HEK293T (cell line): ENCODE data around the gene PRMT1.

Source experiments
- ARNT ChIP-seq: fragments of 450-650 bp; IDR thresholded peaks from 2 replicates; pipeline ENCODE4 v1.6.1; 2017; ENCODE audit warnings: mild to moderate bottlenecking
- CTBP1 ChIP-seq: fragments of 450-650 bp; IDR thresholded peaks from 2 replicates; pipeline ENCODE4 v1.6.1; 2016; ENCODE audit warnings: borderline replicate concordance
- FOXK2 ChIP-seq: fragments of 450-650 bp; IDR thresholded peaks from 2 replicates; pipeline ENCODE4 v1.6.1; 2016; ENCODE audit warnings: mild to moderate bottlenecking
- FOXM1 ChIP-seq: fragments of 450-650 bp; IDR thresholded peaks from 2 replicates; pipeline ENCODE4 v1.6.1; 2017; ENCODE audit warnings: mild to moderate bottlenecking, borderline replicate concordance
- NFRKB ChIP-seq: fragments of 450-650 bp; IDR thresholded peaks from 2 replicates; pipeline ENCODE4 v1.6.1; 2016; ENCODE audit warnings: mild to moderate bottlenecking, moderate library complexity
- SP1 ChIP-seq: fragments of 450-650 bp; IDR thresholded peaks from 2 replicates; pipeline ENCODE4 v1.6.1; 2017
- TARDBP ChIP-seq: fragments of 450-650 bp; IDR thresholded peaks from 2 replicates; pipeline ENCODE4 v1.6.1; 2016

DNA sequence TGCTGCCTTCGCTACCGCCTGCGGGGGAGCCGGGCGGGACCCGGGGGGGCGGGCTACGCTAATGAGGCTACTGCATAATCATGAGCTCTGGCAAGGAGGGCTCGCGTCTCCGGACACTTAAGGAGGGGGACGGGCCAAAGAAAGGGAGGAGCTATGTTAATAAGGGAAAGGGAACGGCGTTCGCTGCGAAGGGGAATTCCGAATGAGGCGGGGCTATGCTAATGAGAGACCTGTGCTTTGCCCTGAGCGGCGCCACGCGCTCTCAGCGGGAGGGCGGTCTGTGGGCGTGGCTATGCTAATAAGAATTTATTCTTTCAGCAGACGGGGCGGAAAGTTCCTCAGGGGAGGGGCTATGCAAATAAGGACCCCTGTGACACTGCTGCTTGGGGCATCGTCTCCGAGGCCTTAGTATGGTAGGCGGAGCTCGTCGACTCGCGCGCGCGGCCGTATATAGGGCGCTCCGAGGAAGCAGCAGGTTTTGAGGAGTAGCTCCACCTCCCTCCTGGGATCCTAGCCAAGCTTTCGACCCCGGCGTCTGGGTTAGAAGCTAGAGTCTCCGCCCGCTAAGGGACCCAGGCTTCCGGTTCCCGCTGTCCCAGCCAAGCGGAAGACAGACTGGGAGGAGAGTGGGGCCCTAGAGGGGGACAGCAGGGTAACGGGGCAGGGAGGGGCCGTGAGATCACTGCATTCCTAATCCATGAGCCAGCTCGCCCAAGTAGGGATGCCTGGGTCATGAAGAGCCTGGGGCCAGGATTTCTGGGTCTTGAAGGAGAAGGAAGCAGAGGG is 36.8 kb upstream of the PRMT1 start, which contains the start of gene RRAS:
- TF ChIP-seq SP1, result no peak
- TF ChIP-seq CTBP1, result no peak
- no peak for TF ChIP-seq TARDBP
- TF ChIP-seq ARNT, result no peak
- TF ChIP-seq NFRKB, result no peak
- no peak for TF ChIP-seq FOXK2
- TF ChIP-seq FOXM1, result no peak
